Ovary (tissue), 3 donors: ENCODE data around the gene LEKR1.

Experiments used
- EP300 ChIP-seq: sonication (generic); formaldehyde crosslinking; IDR thresholded peaks from one replicate; pipeline ENCODE4 v1.6.1; 2017; ENCODE audit warnings: antibody characterized with exemption
- POLR2A ChIP-seq: fragments of 450-650 bp; IDR thresholded peaks from one replicate; pipeline ENCODE4 v1.6.1; 2017; ENCODE audit warnings: antibody characterized with exemption, mild to moderate bottlenecking, moderate library complexity
- TF ChIP-seq, protein P1 (sequence below), 3 donors: fragments of 450-650 bp in 2 of 3; fragments of 200-600 bp in 1 of 3; IDR thresholded peaks; one replicate each; pipeline versions ENCODE4 v1.5.1 to v1.8.0; 2016 to 2022; ENCODE audit warnings: antibody characterized with exemption in 3 of 3, mild to moderate bottlenecking in 1 of 3
- donor health status: DM: no; HTN: no; CAD: no.

DNA sequence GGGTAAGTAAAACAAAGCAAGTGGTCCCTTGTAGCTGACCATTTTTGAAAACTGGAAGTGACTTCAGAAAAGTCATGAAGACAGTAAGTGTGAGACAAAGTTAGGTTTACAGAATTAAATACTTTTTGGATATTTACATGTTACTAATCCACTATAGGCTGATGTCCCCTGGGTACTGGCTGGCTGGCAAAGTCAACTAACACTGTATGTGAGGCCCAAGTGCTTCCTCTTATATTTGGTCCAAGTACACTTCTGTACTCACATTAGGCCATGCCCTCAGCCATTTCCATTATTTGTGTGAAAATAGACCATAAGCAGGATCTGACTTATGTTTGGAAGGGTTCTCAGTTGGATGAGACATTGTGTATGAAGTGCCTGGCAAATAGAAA, 5.5 kb upstream of the LEKR1 start:
- TF ChIP-seq POLR2A (no peak), EP300 (no peak)
- TF ChIP-seq, protein P1, sequence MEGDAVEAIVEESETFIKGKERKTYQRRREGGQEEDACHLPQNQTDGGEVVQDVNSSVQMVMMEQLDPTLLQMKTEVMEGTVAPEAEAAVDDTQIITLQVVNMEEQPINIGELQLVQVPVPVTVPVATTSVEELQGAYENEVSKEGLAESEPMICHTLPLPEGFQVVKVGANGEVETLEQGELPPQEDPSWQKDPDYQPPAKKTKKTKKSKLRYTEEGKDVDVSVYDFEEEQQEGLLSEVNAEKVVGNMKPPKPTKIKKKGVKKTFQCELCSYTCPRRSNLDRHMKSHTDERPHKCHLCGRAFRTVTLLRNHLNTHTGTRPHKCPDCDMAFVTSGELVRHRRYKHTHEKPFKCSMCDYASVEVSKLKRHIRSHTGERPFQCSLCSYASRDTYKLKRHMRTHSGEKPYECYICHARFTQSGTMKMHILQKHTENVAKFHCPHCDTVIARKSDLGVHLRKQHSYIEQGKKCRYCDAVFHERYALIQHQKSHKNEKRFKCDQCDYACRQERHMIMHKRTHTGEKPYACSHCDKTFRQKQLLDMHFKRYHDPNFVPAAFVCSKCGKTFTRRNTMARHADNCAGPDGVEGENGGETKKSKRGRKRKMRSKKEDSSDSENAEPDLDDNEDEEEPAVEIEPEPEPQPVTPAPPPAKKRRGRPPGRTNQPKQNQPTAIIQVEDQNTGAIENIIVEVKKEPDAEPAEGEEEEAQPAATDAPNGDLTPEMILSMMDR (IDR thresholded peaks at IDR 0.05), result no peak
